HepG2 (cell line): ENCODE data around the gene AP4M1. TPM values are rescaled to one million over a fixed set of nuclear protein-coding genes. Genes with fewer than 3 reads are reported as not detected.
A peak's percentile ranks its signal among the peaks of the same experiment; 100 is the strongest.

Experiments
- ELF3 ChIP-seq: IDR thresholded peaks from 2 replicates; pipeline ENCODE4 v1.6.1; 2016; ENCODE audit warnings: missing genetic modification reagents, missing compliant biosample characterization
- FOXJ3 ChIP-seq: sonication (generic); formaldehyde crosslinking; IDR thresholded peaks from 2 replicates; pipeline ENCODE4 v1.4.0; 2020; ENCODE audit warnings: missing genetic modification reagents, mild to moderate bottlenecking, borderline replicate concordance
- KLF16 ChIP-seq, 2 experiments: sonication (generic) in 1 of 2; formaldehyde crosslinking in 1 of 2; IDR thresholded peaks; 2 replicates each; pipeline versions ENCODE4 v1.6.1 to v1.8.0; 2016 to 2023; ENCODE audit warnings: missing genetic modification reagents in 2 of 2, missing compliant biosample characterization in 1 of 2
- MAFK ChIP-seq, 2 experiments: IDR thresholded peaks in 1 of 2; conservative IDR thresholded peaks in 1 of 2; 2 replicates each; pipeline ENCODE4 v1.6.1; 2011; ENCODE audit warnings: improper control_type of control experiment in 2 of 2, low read length in 2 of 2
- NFYC ChIP-seq: IDR thresholded peaks from 2 replicates; pipeline ENCODE4 v1.6.1; 2016; ENCODE audit warnings: missing genetic modification reagents, missing compliant biosample characterization
- NR1H2 ChIP-seq: sonication (generic); formaldehyde crosslinking; IDR thresholded peaks from 2 replicates; pipeline ENCODE4 v1.8.1; 2022; ENCODE audit warnings: low read depth, missing genetic modification reagents, borderline replicate concordance
- RNF2 ChIP-seq: fragments of 450-650 bp; conservative IDR thresholded peaks from 2 replicates; pipeline ENCODE4 v1.6.1; 2016; ENCODE audit warnings: low read depth
- SIN3B ChIP-seq: fragments of 150-350 bp; IDR thresholded peaks from 2 replicates; pipeline ENCODE4 v1.6.1; 2014; ENCODE audit warnings: low read length
- TBX2 ChIP-seq: sonication (generic); formaldehyde crosslinking; IDR thresholded peaks from 2 replicates; pipeline ENCODE4 v1.5.0; 2020; ENCODE audit warnings: missing genetic modification reagents, mild to moderate bottlenecking, borderline replicate concordance
- ZKSCAN5 ChIP-seq: sonication (generic); formaldehyde crosslinking; IDR thresholded peaks from 2 replicates; pipeline ENCODE4 v1.5.1; 2020; ENCODE audit warnings: mild to moderate bottlenecking, missing genetic modification reagents
- ZNF225 ChIP-seq: sonication (generic); formaldehyde crosslinking; IDR thresholded peaks from 2 replicates; pipeline ENCODE4 v1.4.0; 2020; ENCODE audit warnings: mild to moderate bottlenecking, missing genetic modification reagents
- ZNF44 ChIP-seq: sonication (generic); formaldehyde crosslinking; IDR thresholded peaks from 2 replicates; pipeline ENCODE4 v1.5.1; 2020; ENCODE audit warnings: mild to moderate bottlenecking, missing genetic modification reagents
- ZNF550 ChIP-seq: sonication (generic); formaldehyde crosslinking; IDR thresholded peaks from 2 replicates; pipeline ENCODE4 v1.4.0; 2020; ENCODE audit warnings: mild to moderate bottlenecking, missing genetic modification reagents, borderline replicate concordance
- ZNF558 ChIP-seq: sonication (generic); formaldehyde crosslinking; IDR thresholded peaks from 2 replicates; pipeline ENCODE4 v1.9.0; 2022; ENCODE audit warnings: mild to moderate bottlenecking, missing genetic modification reagents, borderline replicate concordance
- ZNF629 ChIP-seq: sonication (generic); formaldehyde crosslinking; conservative IDR thresholded peaks from 2 replicates; pipeline ENCODE4 v1.5.0; 2020; ENCODE audit warnings: missing genetic modification reagents
- ZNF768 ChIP-seq: sonication (generic); formaldehyde crosslinking; IDR thresholded peaks from 2 replicates; pipeline ENCODE4 v1.4.0; 2020; ENCODE audit warnings: missing genetic modification reagents
- polyA plus RNA-seq, 8 experiments: library from polyadenylated mRNA; depleted of rRNA in 3 of 8; stranded (reverse) in 7 of 8; unstranded in 1 of 8; fragments of >200 nt; fragmentation: Illumina TruSeq in 4 of 8; extraction: Trizol in 4 of 8; gene quantifications; 2 replicates each; pipeline versions ENCODE4 v1.2.1 to v1.2.3, GENCODE V29; 2011 to 2016; ENCODE audit warnings: low read depth in 4 of 8, missing spikeins in 1 of 8, mixed read lengths in 1 of 8; ENCODE audit not compliant: insufficient read depth in 1 of 8
- total RNA-seq, 5 experiments: library from RNA; depleted of rRNA; stranded (reverse); fragments of >200 nt; fragmentation: Illumina TruSeq; extraction: Trizol; gene quantifications; 2 replicates each; pipeline ENCODE4 v1.2.3, GENCODE V29; 2016; ENCODE audit warnings: low read depth in 1 of 5
- TF ChIP-seq, protein P1 (sequence below), 2 experiments: sonication (generic) in 1 of 2; formaldehyde crosslinking in 1 of 2; IDR thresholded peaks; 2 replicates each; pipeline versions ENCODE4 v1.6.1 to v1.9.0; 2014 to 2022; ENCODE audit warnings: antibody characterized with exemption in 1 of 2, borderline replicate concordance in 1 of 2, inconsistent platforms in 1 of 2, low read depth in 1 of 2, missing genetic modification reagents in 1 of 2
- TF ChIP-seq, protein P2 (sequence below): IDR thresholded peaks from 2 replicates; pipeline ENCODE4 v1.6.1; 2016; ENCODE audit warnings: low read depth, borderline replicate concordance
- TF ChIP-seq, protein P3 (sequence below): sonication (generic); formaldehyde crosslinking; IDR thresholded peaks from 2 replicates; pipeline ENCODE4 v1.8.0; 2022; ENCODE audit warnings: missing genetic modification reagents, mild to moderate bottlenecking, inconsistent platforms, borderline replicate concordance

The AP4M1 gene
- total and polyA plus RNA-seq, 2 of the 13 experiments (the other 11 are each of a cell fraction or from before 2014, with no cell fraction given), result 6.3 to 9.7 TPM

DNA sequence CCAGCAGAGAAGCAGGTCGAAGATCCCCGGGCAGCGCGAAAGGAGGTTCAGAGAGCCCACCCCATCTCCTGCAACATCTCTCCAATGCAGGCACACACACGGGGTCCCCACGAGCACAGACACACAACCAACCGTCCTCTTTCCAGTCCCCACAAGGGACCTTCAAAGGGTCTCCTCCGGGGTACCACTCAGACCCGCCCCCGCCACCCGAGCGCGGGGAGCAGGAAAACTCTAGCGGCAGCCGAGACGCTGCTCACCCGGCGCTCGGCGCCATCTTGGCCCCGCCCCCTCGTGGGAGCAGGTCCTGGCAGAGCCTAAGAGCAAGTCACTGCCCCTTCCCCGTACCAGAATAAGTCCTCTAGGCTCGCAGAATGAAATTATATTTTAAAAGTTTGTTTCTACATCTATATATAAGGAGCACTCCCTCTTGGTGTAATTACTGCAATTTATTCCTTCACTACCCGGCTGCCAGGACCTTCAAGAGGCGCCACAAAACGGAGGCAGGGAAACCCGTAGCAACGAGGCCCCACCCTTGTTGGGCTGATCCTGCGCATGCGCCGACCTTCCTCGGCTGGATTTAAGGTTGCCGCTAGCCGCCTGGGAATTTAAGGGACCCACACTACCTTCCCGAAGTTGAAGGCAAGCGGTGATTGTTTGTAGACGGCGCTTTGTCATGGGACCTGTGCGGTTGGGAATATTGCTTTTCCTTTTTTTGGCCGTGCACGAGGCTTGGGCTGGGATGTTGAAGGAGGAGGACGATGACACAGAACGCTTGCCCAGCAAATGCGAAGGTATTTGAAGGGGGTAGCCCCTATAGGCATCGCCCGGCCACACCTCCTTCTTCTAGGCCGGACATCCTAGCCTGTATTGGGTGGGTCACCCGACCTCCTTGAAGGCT, 17.9 kb downstream of the AP4M1 start, which contains the start of the genes CNPY4 and TAF6 (continued):
- TF ChIP-seq, protein P1, sequence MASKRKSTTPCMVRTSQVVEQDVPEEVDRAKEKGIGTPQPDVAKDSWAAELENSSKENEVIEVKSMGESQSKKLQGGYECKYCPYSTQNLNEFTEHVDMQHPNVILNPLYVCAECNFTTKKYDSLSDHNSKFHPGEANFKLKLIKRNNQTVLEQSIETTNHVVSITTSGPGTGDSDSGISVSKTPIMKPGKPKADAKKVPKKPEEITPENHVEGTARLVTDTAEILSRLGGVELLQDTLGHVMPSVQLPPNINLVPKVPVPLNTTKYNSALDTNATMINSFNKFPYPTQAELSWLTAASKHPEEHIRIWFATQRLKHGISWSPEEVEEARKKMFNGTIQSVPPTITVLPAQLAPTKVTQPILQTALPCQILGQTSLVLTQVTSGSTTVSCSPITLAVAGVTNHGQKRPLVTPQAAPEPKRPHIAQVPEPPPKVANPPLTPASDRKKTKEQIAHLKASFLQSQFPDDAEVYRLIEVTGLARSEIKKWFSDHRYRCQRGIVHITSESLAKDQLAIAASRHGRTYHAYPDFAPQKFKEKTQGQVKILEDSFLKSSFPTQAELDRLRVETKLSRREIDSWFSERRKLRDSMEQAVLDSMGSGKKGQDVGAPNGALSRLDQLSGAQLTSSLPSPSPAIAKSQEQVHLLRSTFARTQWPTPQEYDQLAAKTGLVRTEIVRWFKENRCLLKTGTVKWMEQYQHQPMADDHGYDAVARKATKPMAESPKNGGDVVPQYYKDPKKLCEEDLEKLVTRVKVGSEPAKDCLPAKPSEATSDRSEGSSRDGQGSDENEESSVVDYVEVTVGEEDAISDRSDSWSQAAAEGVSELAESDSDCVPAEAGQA (IDR thresholded peaks at IDR 0.05; ENCODE audit: low read depth), result 0 out of 2 replicates have a peak, but pooled peaks have one; percentile 13
- TF ChIP-seq, protein P1 (CRISPR knock-in tag; IDR thresholded peaks at IDR 0.05; ENCODE audit: borderline replicate concordance), result peak; percentile 74; the same call in 1 of the 2 replicates
- TF ChIP-seq, protein P2, sequence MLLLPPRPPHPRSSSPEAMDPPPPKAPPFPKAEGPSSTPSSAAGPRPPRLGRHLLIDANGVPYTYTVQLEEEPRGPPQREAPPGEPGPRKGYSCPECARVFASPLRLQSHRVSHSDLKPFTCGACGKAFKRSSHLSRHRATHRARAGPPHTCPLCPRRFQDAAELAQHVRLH (CRISPR knock-in tag), result peak; percentile 51; the same call in 1 of the 2 replicates
- no peak for TF ChIP-seq ZNF550 (CRISPR knock-in tag)
- TF ChIP-seq, protein P3, sequence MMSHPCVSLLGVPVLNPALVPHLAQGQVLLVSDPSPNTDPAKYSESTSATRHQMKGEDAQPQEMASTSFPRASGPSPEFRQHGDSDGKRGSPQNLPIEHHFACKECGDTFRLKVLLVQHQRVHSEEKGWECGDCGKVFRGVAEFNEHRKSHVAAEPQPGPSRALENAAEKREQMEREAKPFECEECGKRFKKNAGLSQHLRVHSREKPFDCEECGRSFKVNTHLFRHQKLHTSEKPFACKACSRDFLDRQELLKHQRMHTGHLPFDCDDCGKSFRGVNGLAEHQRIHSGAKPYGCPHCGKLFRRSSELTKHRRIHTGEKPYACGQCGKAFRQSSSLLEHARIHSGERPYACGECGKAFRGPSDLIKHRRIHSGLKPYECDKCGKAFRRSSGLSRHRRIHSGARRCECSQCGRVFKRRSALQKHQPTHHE (CRISPR knock-in tag), result peak; percentile 40; the same call in 1 of the 2 replicates
- 0 out of 2 replicates have a peak, but pooled peaks have one; percentile 34 for TF ChIP-seq ELF3 (CRISPR knock-in tag)
- TF ChIP-seq ZNF558 (CRISPR knock-in tag), result no peak
- TF ChIP-seq SIN3B, result no peak
- TF ChIP-seq KLF16 (CRISPR knock-in tag; IDR thresholded peaks at IDR 0.05), result peak in 1 of 2 experiments; percentile 97; a peak in 2 of 4 replicates
- TF ChIP-seq ZNF629, result 0 out of 2 replicates have a peak, but pooled peaks have one; percentile 24
- TF ChIP-seq TBX2 (CRISPR knock-in tag), result peak; percentile 60
- TF ChIP-seq ZNF44 (CRISPR knock-in tag), result peak; percentile 74; the same call in 1 of the 2 replicates
- no peak for TF ChIP-seq RNF2
- TF ChIP-seq ZNF768 (CRISPR knock-in tag), result peak; percentile 48; the same call in 1 of the 2 replicates
- TF ChIP-seq MAFK (conservative IDR thresholded peaks at IDR 0.05 in 1 of 2, IDR thresholded peaks at IDR 0.05 in 1 of 2; ENCODE audit: low read length in 2 of 2), result no peak
- peak; percentile 22; the same call in 1 of the 2 replicates for TF ChIP-seq NFYC
- no peak for TF ChIP-seq ZKSCAN5 (CRISPR knock-in tag)
- no peak; the same call in 1 of the 2 replicates for TF ChIP-seq FOXJ3 (CRISPR knock-in tag)
- TF ChIP-seq ZNF225, result no peak
- TF ChIP-seq NR1H2 (CRISPR knock-in tag), result no peak
